CD14-positive monocyte (primary cell): ENCODE measurements around the gene CENATAC. TPM values are rescaled to one million over a fixed set of nuclear protein-coding genes. Genes with fewer than 3 reads are reported as not detected.

Experiments
- DNase-seq, 3 donors: peaks; one replicate each; pipeline ENCODE4 v3.0.0-alpha.2; 2011 to 2022
- H2AFZ ChIP-seq: 2 replicates; pipeline ENCODE4 v1.6.0; 2012; ENCODE audit warnings: mild to moderate bottlenecking, low read depth, low read length, inconsistent platforms; ENCODE audit not compliant: insufficient read depth, poor library complexity, severe bottlenecking
- H3K27ac ChIP-seq, 2 donors: 1 replicate in 1 of 2; 2 replicates in 1 of 2; pipeline ENCODE4 v1.5.1; 2012 to 2013; ENCODE audit warnings: low read length in 2 of 2, control low read depth in 1 of 2, inconsistent platforms in 1 of 2, low read depth in 1 of 2, mild to moderate bottlenecking in 1 of 2
- H3K27me3 ChIP-seq, 2 donors: one replicate each; pipeline versions ENCODE4 v1.6.0 to v1.6.1; 2011 to 2013; ENCODE audit warnings: low read length in 2 of 2; ENCODE audit not compliant: control insufficient read depth in 2 of 2, insufficient read depth in 2 of 2
- H3K36me3 ChIP-seq, 2 donors: replicated peaks in 1 of 2; 1 replicate in 1 of 2; 2 replicates in 1 of 2; pipeline versions ENCODE4 v1.5.1 to v1.6.1; 2012 to 2013; ENCODE audit warnings: low read length in 2 of 2, control low read depth in 1 of 2, inconsistent platforms in 1 of 2, mild to moderate bottlenecking in 1 of 2; ENCODE audit not compliant: insufficient read depth in 2 of 2, control insufficient read depth in 1 of 2
- H3K4me1 ChIP-seq, 2 donors: 1 replicate in 1 of 2; 2 replicates in 1 of 2; pipeline versions ENCODE4 v1.5.1 to v1.6.1; 2012 to 2013; ENCODE audit warnings: low read length in 2 of 2, control low read depth in 1 of 2, inconsistent platforms in 1 of 2, mild to moderate bottlenecking in 1 of 2, moderate library complexity in 1 of 2; ENCODE audit not compliant: insufficient read depth in 2 of 2, control insufficient read depth in 1 of 2
- H3K4me2 ChIP-seq: replicated peaks from 2 replicates; pipeline ENCODE3; 2012; ENCODE audit warnings: low read length, moderate library complexity, mild to moderate bottlenecking; ENCODE audit not compliant: poor library complexity, severe bottlenecking; ENCODE audit errors: extremely low read depth
- H3K4me3 ChIP-seq, 3 experiments: fragments of 200-600 bp in 1 of 3; sonication (generic) in 1 of 3; replicated peaks in 1 of 3; 1 replicate in 2 of 3; 2 replicates in 1 of 3; pipeline ENCODE4 v1.5.1; 2011 to 2013; ENCODE audit warnings: low read length in 3 of 3, mild to moderate bottlenecking in 3 of 3, control low read depth in 2 of 3, low read depth in 2 of 3, inconsistent platforms in 1 of 3, moderate library complexity in 1 of 3
- H3K79me2 ChIP-seq: 2 replicates; pipeline ENCODE4 v1.6.0; 2012; ENCODE audit warnings: mild to moderate bottlenecking, control low read depth, inconsistent platforms, low read length, moderate library complexity; ENCODE audit not compliant: insufficient read depth
- H3K9ac ChIP-seq: 2 replicates; pipeline ENCODE4 v1.6.0; 2017; ENCODE audit warnings: low read length, mild to moderate bottlenecking; ENCODE audit not compliant: insufficient read depth, poor library complexity, severe bottlenecking
- H3K9me3 ChIP-seq, 2 donors: replicated peaks in 1 of 2; 1 replicate in 1 of 2; 2 replicates in 1 of 2; pipeline versions ENCODE4 v1.5.1 to v1.6.1; 2012 to 2013; ENCODE audit warnings: low read length in 2 of 2, control low read depth in 1 of 2; ENCODE audit not compliant: control insufficient read depth in 1 of 2, insufficient read depth in 1 of 2
- H4K20me1 ChIP-seq: 2 replicates; pipeline ENCODE4 v1.6.0; 2012; ENCODE audit warnings: mild to moderate bottlenecking, low read length, control low read depth, moderate library complexity; ENCODE audit not compliant: insufficient read depth
- H3K27ac Mint-ChIP-seq, 7 donors: one replicate each; pipeline ENCODE4 v1.8.0; 2020; ENCODE audit warnings: mild to moderate bottlenecking in 7 of 7, mixed read lengths in 7 of 7, moderate library complexity in 6 of 7, inconsistent platforms in 2 of 7
- H3K27me3 Mint-ChIP-seq, 3 donors: one replicate each; pipeline ENCODE4 v1.8.0; 2021 to 2022; ENCODE audit warnings: low read depth in 3 of 3, mild to moderate bottlenecking in 3 of 3, mixed read lengths in 3 of 3, moderate library complexity in 3 of 3, inconsistent platforms in 1 of 3
- H3K36me3 Mint-ChIP-seq, 2 donors: one replicate each; pipeline ENCODE4 v1.8.0; 2020; ENCODE audit warnings: mixed read lengths in 2 of 2, inconsistent platforms in 1 of 2, mild to moderate bottlenecking in 1 of 2
- H3K4me1 Mint-ChIP-seq: one replicate; pipeline ENCODE4 v1.8.0; 2020; ENCODE audit warnings: mild to moderate bottlenecking, mixed read lengths
- H3K4me3 Mint-ChIP-seq, 2 donors: one replicate each; pipeline ENCODE4 v1.8.0; 2020; ENCODE audit warnings: mild to moderate bottlenecking in 2 of 2, mixed read lengths in 2 of 2, moderate library complexity in 1 of 2
- H3K9me3 Mint-ChIP-seq, 7 donors: one replicate each; pipeline ENCODE4 v1.8.0; 2020 to 2022; ENCODE audit warnings: mixed read lengths in 7 of 7, mild to moderate bottlenecking in 6 of 7, moderate library complexity in 6 of 7, inconsistent platforms in 2 of 7
- WGBS: methylation state at CpG from one replicate; pipeline ENCODE4 v1.1.5; 2013; ENCODE audit warnings: missing lambda C conversion rate; ENCODE audit not compliant: insufficient coverage; 5-methylcytosine and 5-hydroxymethylcytosine counted together
- intact Hi-C, 2 donors: fragments of 100-400 bp; cut with micrococcal nuclease; formaldehyde crosslinking; loops; one replicate each; pipeline versions ENCODE4 v1.15.0 to v1.15.1; 2023
- polyA plus RNA-seq, 3 donors: library from polyadenylated mRNA; depleted of rRNA in 1 of 3; unstranded in 2 of 3; stranded (reverse) in 1 of 3; fragments of 300-500 nt in 2 of 3; fragments of >200 nt in 1 of 3; fragmentation: Illumina TruSeq in 2 of 3; gene quantifications; 1 replicate in 2 of 3; 2 replicates in 1 of 3; pipeline ENCODE4 v1.2.3, GENCODE V29; 2012 to 2021
- TF ChIP-seq, protein P1 (sequence below): fragments of 200-600 bp; IDR thresholded peaks from one replicate; pipeline ENCODE4 v1.8.0; 2022; ENCODE audit warnings: antibody characterized with exemption, mild to moderate bottlenecking

The CENATAC gene
- polyA plus RNA-seq, 3 donors = 2.7 to 47.8 (median 4.1) TPM

DNA sequence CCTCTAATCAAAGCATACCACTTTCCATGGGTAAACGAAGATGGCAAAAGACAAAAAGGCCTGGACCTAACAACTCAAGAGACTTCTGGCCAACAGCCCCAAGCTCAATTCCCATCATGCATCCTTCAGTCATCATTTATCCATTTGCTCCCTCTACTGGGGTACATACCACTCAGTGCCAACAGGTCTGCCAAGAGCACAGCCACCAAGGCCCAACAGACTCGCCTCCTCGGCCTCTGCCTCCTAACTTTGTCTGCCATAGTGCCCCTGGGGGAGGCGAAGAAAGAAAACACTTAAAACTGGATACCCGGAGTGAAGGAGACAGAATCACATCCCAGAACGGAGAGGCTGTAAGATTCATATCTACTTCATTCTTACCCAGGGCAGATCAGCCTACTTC is 58.0 kb downstream of the CENATAC start:
- Histone ChIP-seq H3K9ac (peak overlapping the region; percentile 98), H3K4me1 (peaks cover 17 to 22% of the 10 kb centered on the region in 2 donors)
- H3K36me3 Mint-ChIP-seq = peaks cover 47 to 51% of the 10 kb centered on the region in 2 donors

DNA sequence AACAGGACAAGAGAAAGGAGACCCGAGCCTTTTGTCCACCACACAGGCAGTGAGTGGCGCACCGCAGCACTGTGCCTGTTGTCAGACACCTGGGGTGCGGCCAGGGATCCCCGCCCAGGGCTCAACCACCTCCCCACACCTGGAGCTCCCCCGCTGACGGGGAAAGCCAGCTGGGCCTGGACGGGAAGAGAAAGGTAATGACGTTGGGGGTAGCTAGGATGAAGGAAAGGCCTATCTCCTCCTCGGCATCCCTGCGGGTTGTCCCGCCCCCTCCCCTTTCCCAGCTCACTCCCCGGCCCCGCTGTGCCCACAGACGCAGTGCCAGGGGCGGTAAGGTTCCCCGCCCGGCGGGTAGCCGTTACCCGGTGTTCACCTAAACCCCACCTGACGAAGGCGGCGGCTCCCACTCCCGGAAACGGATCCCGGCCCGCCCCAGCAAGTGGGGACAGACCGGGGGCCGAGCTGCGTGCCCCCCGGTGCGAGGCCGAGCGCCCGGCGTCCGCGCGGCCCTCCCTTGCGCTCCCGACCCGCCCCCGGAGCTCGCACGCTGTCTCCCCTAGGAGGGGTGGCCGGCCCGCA is 58.6 kb downstream of the CENATAC start:
- intact Hi-C loops = loop anchor here in 1 of 2 donors (2.0 kb wide), 2 partner anchors 26 to 38 kb away; partner anchors contain the start of gene SLC37A4
- WGBS = under 1% methylated on average over 35 of the region's 48 CpGs
- H3K9me3 Mint-ChIP-seq = no peaks in the 10 kb centered on the region

More for the DNA sequence above, 58.0 kb downstream of the CENATAC start:
- H3K4me2 ChIP-seq = peak overlapping the region; percentile 88
- H3K36me3 ChIP-seq = peaks cover 39 to 47% of the 10 kb centered on the region in 2 donors
- no peaks in the 10 kb centered on the region for H4K20me1 ChIP-seq
- 62% methylated on average over 6 of the region's 6 CpGs for WGBS
- H3K4me3 ChIP-seq = peak overlapping the region; percentile 62 to 88 (median 86)
- no peaks in the 10 kb centered on the region for H3K27me3 ChIP-seq
- H3K9me3 ChIP-seq = no peaks in the 10 kb centered on the region
- peak overlapping the region in 1 of 2 donors; percentile 94 for H3K27ac ChIP-seq
- peak overlapping the region; percentile 52 to 89 (median 78) for H3K27ac Mint-ChIP-seq
- H3K27me3 Mint-ChIP-seq = peaks cover 0 to 1% (median 0%) of the 10 kb centered on the region in 3 donors
- TF ChIP-seq, protein P1, sequence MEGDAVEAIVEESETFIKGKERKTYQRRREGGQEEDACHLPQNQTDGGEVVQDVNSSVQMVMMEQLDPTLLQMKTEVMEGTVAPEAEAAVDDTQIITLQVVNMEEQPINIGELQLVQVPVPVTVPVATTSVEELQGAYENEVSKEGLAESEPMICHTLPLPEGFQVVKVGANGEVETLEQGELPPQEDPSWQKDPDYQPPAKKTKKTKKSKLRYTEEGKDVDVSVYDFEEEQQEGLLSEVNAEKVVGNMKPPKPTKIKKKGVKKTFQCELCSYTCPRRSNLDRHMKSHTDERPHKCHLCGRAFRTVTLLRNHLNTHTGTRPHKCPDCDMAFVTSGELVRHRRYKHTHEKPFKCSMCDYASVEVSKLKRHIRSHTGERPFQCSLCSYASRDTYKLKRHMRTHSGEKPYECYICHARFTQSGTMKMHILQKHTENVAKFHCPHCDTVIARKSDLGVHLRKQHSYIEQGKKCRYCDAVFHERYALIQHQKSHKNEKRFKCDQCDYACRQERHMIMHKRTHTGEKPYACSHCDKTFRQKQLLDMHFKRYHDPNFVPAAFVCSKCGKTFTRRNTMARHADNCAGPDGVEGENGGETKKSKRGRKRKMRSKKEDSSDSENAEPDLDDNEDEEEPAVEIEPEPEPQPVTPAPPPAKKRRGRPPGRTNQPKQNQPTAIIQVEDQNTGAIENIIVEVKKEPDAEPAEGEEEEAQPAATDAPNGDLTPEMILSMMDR = no peak
- H3K79me2 ChIP-seq = peaks cover 23% of the 10 kb centered on the region
- H3K4me3 Mint-ChIP-seq = peak overlapping the region; percentile 82 to 94
- H2AFZ ChIP-seq = peak overlapping the region; percentile 89
- peaks cover 21% of the 10 kb centered on the region for H3K4me1 Mint-ChIP-seq
- no peaks in the 10 kb centered on the region for H3K9me3 Mint-ChIP-seq
- DNase-seq = no peak
- intact Hi-C loops = loop anchor here in 1 of 2 donors (2.0 kb wide), 2 partner anchors 25 to 39 kb away; partner anchors contain the start of gene SLC37A4

More for the DNA sequence above, 58.6 kb downstream of the CENATAC start:
- H3K9ac ChIP-seq = peak overlapping the region; percentile 98
- peak overlapping the region; percentile 62 to 88 (median 86) for H3K4me3 ChIP-seq
- Mint-ChIP-seq H3K36me3 (peaks cover 41 to 49% of the 10 kb centered on the region in 2 donors), H3K4me1 (peaks cover 21% of the 10 kb centered on the region), H3K27ac (peak overlapping the region; percentile 88 to 96 (median 93)), H3K27me3 (peaks cover 0 to 1% (median 0%) of the 10 kb centered on the region in 3 donors), H3K4me3 (peak overlapping the region; percentile 93 to 94)
- DNase-seq = no peak
- peak overlapping the region; percentile 88 for H3K4me2 ChIP-seq
- no peaks in the 10 kb centered on the region for H3K27me3 ChIP-seq
- TF ChIP-seq, protein P1 = no peak
- H3K4me1 ChIP-seq = peaks cover 17 to 22% of the 10 kb centered on the region in 2 donors
- peak overlapping the region; percentile 56 to 94 for H3K27ac ChIP-seq
- no peaks in the 10 kb centered on the region for H4K20me1 ChIP-seq
- no peaks in the 10 kb centered on the region for H3K9me3 ChIP-seq
- H2AFZ ChIP-seq = peak overlapping the region; percentile 89
- peaks cover 34 to 43% of the 10 kb centered on the region in 2 donors for H3K36me3 ChIP-seq
- H3K79me2 ChIP-seq = peaks cover 23% of the 10 kb centered on the region
